GM12891 (cell line): ENCODE data around the gene TIAM1.

ENCODE experiments used
- DNase-seq: peaks from one replicate; pipeline ENCODE4 v3.0.0; 2011; ENCODE audit warnings: low spot score; ENCODE audit not compliant: insufficient read length
- FAIRE-seq: peaks from 2 replicates; lab custom pipeline; 2011; peaks lifted over from hg19 to GRCh38; lab: Jason Lieb, UNC
- PAX5 ChIP-seq: IDR thresholded peaks from 2 replicates; pipeline ENCODE4 v1.6.1; 2011; ENCODE audit warnings: low read length, moderate library complexity, mild to moderate bottlenecking; ENCODE audit not compliant: insufficient read depth, severe bottlenecking
- POLR2A ChIP-seq: IDR thresholded peaks from 2 replicates; pipeline ENCODE4 v1.6.1; 2011; ENCODE audit warnings: low read depth, low read length, control low read depth
- POLR2AphosphoS5 ChIP-seq: IDR thresholded peaks from 2 replicates; pipeline ENCODE4 v1.6.1; 2011; ENCODE audit warnings: low read depth, low read length, control low read depth
- POU2F2 ChIP-seq: IDR thresholded peaks from 2 replicates; pipeline ENCODE4 v1.6.1; 2011; ENCODE audit warnings: low read depth, mild to moderate bottlenecking, control low read depth, low read length, moderate library complexity
- SPI1 ChIP-seq: IDR thresholded peaks from 2 replicates; pipeline ENCODE4 v1.6.1; 2011; ENCODE audit warnings: low read depth, low read length, control low read depth
- TAF1 ChIP-seq: IDR thresholded peaks from 2 replicates; pipeline ENCODE4 v1.6.1; 2011; ENCODE audit warnings: low read depth, low read length, control low read depth

The TIAM1 gene

DNA sequence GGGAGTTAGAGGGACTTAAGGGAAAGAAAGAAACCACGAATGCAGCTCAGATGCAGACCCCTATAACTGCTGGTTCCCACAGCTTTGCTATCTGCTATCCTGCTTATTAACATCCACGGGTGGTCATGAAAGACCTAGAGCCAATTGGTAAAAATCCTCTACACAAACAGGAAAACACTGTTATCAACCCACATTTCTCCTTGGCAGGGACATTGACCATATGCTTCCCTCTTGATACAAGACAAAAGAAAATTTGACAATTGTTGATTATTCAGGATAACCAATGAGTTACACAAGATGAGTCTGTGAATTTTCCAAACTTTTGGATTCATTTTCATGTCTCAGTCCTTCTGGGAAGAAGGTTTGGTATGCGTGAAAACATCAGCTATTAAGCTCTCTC is 90.4 kb downstream of the TIAM1 start:
- DNase-seq: no peak
- FAIRE-seq: no peak
- no peak for TF ChIP-seq PAX5
- TF ChIP-seq POLR2AphosphoS5: no peak
- TF ChIP-seq POU2F2: no peak
- no peak for TF ChIP-seq TAF1
- no peak for TF ChIP-seq POLR2A
- no peak for TF ChIP-seq SPI1

DNA sequence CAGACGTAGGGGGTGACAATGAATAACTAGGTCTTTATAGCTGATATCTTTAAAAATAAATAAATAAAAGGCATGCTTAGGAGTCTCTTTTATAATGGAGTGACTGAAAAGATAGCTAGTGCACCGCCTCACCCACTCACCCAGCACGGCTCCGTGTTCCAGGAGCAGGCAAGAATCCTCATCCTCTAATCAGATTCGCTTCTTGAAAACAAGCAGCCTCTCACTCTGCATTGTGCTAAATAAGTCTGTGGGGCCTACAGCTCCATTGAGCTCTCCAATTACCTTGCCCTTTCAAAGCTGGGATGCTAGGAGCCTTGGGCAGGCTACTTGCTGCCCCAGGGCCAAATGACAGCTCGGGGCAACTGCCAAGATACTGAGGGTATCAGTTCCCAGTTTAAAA is 91.5 kb downstream of the TIAM1 start:
- FAIRE-seq (no peak), DNase-seq (no peak)
- TF ChIP-seq POU2F2: no peak

DNA sequence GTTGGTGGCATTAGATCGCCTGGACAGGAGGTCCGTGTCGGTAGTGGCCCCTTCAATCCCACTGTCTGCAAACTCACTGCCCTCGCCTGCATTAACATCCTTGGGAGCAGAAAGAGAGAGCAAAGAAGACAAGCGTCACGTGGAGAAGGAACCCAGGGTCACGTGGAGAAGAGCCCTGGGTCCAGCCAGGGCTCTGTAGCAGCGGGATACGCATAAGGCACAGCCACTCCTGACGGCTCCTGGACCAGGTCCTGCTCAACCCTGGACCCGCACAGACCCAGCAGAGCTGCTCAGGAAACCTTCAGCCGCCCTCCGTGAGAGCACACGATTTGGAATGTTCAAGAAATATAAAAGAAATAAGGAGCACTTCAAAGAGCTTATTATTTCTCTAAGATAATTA is 92.0 kb downstream of the TIAM1 start:
- TF ChIP-seq PAX5 (no peak), POLR2A (no peak), TAF1 (no peak)
- DNase-seq (no peak), FAIRE-seq (no peak)

DNA sequence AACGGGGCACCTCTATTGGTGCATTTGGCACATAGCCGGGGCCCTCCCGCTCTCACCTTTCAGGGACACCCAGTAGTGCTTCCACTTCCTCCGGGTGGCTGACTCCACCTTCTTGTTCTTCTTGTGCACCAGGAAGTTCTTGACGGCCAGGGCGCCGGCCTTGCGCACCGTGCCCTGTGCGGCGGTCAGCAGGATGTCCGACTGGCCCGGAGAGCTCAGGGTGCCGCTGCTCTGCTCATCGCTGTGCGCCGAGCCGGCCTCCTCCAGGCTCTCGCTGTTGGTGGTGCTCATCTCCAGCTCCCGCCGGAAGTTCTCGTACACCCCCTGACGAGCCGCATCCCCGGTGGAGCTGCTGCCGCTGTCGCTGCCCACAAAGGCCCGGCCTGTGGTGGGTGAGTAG is 92.4 kb downstream of the TIAM1 start:
- DNase-seq: no peak
- TF ChIP-seq TAF1 (no peak), SPI1 (no peak), POLR2A (no peak), POU2F2 (no peak), POLR2AphosphoS5 (no peak), PAX5 (no peak)
- FAIRE-seq: no peak

DNA sequence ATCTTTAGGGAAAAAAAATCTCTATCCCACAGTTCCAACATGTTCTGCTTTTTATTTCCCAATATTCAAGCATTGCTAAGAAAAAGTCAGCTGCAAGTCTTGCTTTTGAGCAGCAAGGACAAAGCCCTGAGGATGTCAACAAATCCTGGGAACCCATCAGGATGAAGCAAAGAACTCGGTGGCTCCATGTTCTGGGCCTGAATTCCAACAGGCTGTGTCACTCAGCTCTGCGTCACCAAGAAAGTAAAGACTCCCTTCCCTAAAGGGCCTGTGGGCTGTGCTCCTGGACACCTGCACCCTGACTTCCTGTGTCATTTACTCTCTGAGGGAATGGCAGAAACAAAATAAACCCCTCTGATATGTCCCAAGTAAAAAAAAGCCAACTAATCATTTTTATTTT is 95.5 kb downstream of the TIAM1 start:
- FAIRE-seq (no peak), DNase-seq (no peak)
- TF ChIP-seq SPI1: no peak

DNA sequence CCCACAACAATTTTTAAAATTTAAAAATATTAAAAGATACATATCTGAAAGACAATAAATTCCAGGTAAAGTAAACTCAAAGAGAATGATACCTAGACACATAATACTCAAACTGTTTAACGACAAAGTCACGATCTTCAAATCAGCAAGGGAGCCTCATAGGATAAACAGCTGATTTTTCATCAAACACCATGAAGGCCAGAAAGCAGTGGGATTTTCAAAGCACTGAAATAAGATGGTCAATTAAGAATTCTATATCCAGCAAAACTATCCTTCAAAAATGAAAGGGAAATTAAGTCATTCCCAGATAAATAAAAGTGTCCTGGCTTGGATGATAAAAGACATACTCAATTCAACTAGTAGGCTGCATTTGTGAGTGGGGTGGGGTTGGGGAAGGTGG is 100.5 kb downstream of the TIAM1 start:
- FAIRE-seq: no peak
- TF ChIP-seq POLR2AphosphoS5 (no peak), SPI1 (no peak), POU2F2 (no peak), POLR2A (no peak), PAX5 (no peak), TAF1 (no peak)
- DNase-seq: no peak

DNA sequence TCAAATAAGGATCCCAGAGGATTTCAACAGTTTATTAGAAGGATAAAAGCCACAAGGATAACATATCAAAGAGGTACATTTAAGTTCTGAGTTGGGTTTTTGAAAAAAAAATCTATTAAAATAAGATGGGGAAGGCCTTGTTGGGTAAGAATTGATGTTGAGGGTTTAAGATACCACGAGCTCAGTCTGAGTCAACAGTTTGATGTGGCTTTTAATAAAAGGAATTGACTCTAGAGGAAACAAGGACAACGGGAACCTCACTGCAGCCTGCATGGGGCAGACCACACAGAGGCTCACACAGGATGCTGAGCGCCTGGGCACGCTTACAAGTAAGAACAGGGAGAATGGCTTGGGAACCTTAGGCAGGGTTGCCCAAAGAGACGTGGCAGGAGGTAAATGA is 107.5 kb downstream of the TIAM1 start:
- TF ChIP-seq TAF1 (no peak), SPI1 (no peak), PAX5 (no peak), POLR2A (no peak), POLR2AphosphoS5 (no peak), POU2F2 (no peak)
- no peak for FAIRE-seq
- DNase-seq: no peak

DNA sequence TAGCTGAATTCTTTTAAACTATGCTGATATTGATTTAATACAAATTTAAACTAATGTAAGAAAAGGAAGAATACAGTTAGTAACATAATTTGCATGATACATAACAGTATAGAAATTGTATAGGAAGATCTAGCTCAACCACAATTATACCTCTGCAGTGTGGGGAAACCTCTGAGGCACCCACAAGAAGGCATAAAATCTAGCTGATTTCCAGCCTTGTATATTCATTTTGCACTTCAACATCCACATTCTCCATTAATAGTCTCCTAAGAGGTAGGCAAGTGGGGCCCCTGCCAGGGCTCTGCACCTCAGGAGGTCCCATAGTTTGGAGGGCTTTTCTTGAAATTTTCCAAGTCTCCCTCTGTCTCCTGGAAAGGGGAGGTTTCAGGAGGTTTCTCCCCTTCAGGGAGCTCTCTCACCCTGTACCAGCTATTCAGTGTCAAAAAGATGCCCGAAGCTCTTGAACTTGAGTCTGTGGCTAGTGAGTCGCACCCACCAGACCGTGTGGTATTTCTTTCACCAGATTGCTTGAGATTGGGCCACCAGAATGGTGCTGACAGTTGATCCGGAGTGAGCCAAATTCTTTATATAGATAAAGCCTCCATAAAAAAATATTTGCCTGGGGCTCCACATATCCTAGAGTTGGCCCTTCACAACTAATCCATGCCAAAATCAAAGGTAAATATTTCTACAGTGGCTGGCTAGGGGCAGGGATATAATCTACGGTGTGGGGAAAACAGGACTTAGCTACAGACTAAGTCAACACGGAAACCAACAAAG is 108.2 kb downstream of the TIAM1 start:
- DNase-seq (no peak), FAIRE-seq (no peak)
- TF ChIP-seq PAX5 (no peak), POLR2AphosphoS5 (no peak), POLR2A (no peak), SPI1 (no peak), TAF1 (no peak)

DNA sequence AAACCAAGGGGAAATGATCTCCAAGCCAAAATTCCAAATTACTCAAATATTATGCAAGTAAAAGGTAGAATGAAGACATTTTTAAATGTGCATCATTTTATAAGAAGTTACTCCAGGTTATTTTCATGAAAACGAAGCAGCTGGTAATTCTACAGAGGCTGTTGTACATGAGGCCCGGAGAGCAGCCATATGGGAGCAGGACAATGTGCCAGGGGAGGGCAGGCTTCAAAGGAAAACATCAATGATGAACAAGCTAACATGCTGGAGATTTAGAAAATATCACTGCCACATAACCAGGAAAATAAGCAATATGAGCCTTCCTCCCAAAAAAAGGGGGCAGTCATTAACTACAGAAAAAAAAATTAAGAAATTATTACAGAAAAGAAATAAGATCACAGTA is 109.1 kb downstream of the TIAM1 start:
- FAIRE-seq (no peak), DNase-seq (no peak)
- TF ChIP-seq POLR2AphosphoS5: no peak
- no peak for TF ChIP-seq POLR2A
- no peak for TF ChIP-seq PAX5
- no peak for TF ChIP-seq SPI1
- TF ChIP-seq TAF1: no peak
- TF ChIP-seq POU2F2: no peak

DNA sequence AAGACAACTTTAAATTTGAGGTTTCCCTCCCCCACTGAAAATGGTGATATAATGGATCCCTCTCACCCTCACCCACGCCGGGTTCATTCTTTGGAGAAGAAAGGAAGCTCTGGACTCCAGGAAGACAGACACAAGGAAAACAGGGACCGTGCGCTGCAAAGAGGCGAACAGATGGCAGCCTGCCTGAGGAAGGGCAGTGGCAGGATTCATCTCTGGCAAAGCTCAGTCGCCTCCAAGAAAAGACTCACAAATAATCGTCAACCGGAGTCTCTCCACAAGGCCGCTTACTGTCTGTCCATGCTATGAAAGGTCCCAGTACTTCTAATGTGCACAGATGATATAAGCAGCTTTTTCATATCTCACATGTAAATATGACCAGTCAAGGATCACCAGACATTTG is 110.3 kb downstream of the TIAM1 start:
- FAIRE-seq (no peak), DNase-seq (no peak)
- TF ChIP-seq PAX5 (no peak), POLR2A (no peak), SPI1 (no peak), POLR2AphosphoS5 (no peak), TAF1 (no peak), POU2F2 (no peak)

DNA sequence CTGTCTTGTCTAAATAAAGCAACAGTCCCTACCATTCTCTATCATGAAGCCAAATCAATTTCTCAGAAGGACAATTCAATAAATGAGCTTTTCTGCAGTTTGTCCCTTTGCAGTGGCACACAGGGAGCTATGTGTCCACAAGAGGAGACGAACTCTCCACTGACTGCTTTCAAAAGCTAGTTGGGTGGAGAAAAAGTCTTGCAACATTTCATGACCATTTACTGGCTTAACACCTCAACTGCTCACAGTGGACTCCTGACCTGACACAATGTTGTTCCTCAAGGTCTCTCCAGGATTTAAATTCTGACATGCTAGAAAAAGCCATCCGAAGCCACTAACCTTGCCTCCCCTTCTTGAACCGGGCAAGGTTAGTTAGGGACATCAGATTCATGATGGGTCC is 111.7 kb downstream of the TIAM1 start:
- DNase-seq: no peak
- FAIRE-seq: no peak
- TF ChIP-seq POLR2AphosphoS5: no peak
- no peak for TF ChIP-seq POLR2A
- no peak for TF ChIP-seq TAF1
- no peak for TF ChIP-seq PAX5
- no peak for TF ChIP-seq SPI1
- TF ChIP-seq POU2F2: no peak
